Lower lobe of right lung (tissue), 2 donors: ENCODE measurements around the gene CDKN1C. TPM values are rescaled to one million over a fixed set of nuclear protein-coding genes. Genes with fewer than 3 reads are reported as not detected.

Experiments used
- ATAC-seq, 2 donors: fragments of 200-7000 bp; cut with Tn5 transposase; one replicate each; pipeline ENCODE4 v1.9.1; 2020 to 2022; ENCODE audit warnings: mild to moderate bottlenecking in 2 of 2, moderate library complexity in 2 of 2
- DNase-seq: peaks from one replicate; pipeline ENCODE4 v3.0.0-alpha.2; 2020
- H3K27ac ChIP-seq: fragments of 200-600 bp; one replicate; pipeline ENCODE4 v1.8.0; 2022
- H3K27me3 ChIP-seq: fragments of 200-600 bp; one replicate; pipeline ENCODE4 v1.8.0; 2022; ENCODE audit warnings: low read depth
- H3K36me3 ChIP-seq: fragments of 200-600 bp; one replicate; pipeline ENCODE4 v1.8.0; 2022; ENCODE audit warnings: mild to moderate bottlenecking
- H3K4me1 ChIP-seq: fragments of 200-600 bp; one replicate; pipeline ENCODE4 v1.8.0; 2022
- H3K4me3 ChIP-seq: fragments of 200-600 bp; one replicate; pipeline ENCODE4 v1.8.0; 2022; ENCODE audit warnings: mild to moderate bottlenecking
- H3K9me3 ChIP-seq: fragments of 200-600 bp; one replicate; pipeline ENCODE4 v1.8.0; 2022
- CTCF ChIP-seq: fragments of 200-600 bp; IDR thresholded peaks from one replicate; pipeline ENCODE4 v1.8.0; 2022; ENCODE audit warnings: antibody characterized with exemption, mild to moderate bottlenecking
- intact Hi-C: fragments of 100-400 bp; cut with DNase I; formaldehyde crosslinking; loops from one replicate; pipeline ENCODE4 v1.11.0; 2022
- total RNA-seq: library from RNA; stranded (reverse); fragmentation: NEBNext Ultra II Directional; extraction: Animal tissue kit (Norgen Biotek cat#: 25700); gene quantifications from one replicate; pipeline ENCODE4 v1.2.1, GENCODE V29; 2021
- donor health status: DM: no; HTN: yes; CAD: no; lungs with severe emphysema.

The CDKN1C gene
- total RNA-seq, 1 donor from 2014 or later: 39.5 TPM

- peak; percentile 91 for TF ChIP-seq CTCF
- peak overlapping the region; percentile 72 for H3K27ac ChIP-seq
- peak overlapping the region; percentile 56 for H3K4me3 ChIP-seq
- H3K9me3 ChIP-seq: no peaks in the 10 kb centered on the region
- peak; percentile 59 to 68 for ATAC-seq
- H3K27me3 ChIP-seq: no peaks in the 10 kb centered on the region
- H3K4me1 ChIP-seq: peaks cover 37% of the 10 kb centered on the region
- intact Hi-C loops: loop anchor here (5.0 to 10.0 kb wide), 2 partner anchors 360 to 448 kb away; partner anchors contain the start of genes KCNQ1 and TRPM5
- no peaks in the 10 kb centered on the region for H3K36me3 ChIP-seq
- no peak for DNase-seq
Measured at GRCh38 chr11:2892215-2892966, 6.8 kb upstream of the CDKN1C start.

GRCh38 chr11:2891326-2892214, 6.0 kb upstream of the CDKN1C start:
- H3K27me3 ChIP-seq: no peaks in the 10 kb centered on the region
- intact Hi-C loops: loop anchor here (5.0 to 10.0 kb wide), 2 partner anchors 359 to 447 kb away; partner anchors contain the start of genes KCNQ1 and TRPM5
- no peak for TF ChIP-seq CTCF
- H3K4me1 ChIP-seq: peaks cover 38% of the 10 kb centered on the region
- ATAC-seq (no peak), DNase-seq (peak; percentile 77)
- H3K4me3 ChIP-seq: peak overlapping the region; percentile 56
- no peaks in the 10 kb centered on the region for H3K9me3 ChIP-seq
- peak overlapping the region; percentile 72 for H3K27ac ChIP-seq
- no peaks in the 10 kb centered on the region for H3K36me3 ChIP-seq

- Histone ChIP-seq H3K4me3 (no peak overlapping the region), H3K4me1 (peaks cover 42% of the 10 kb centered on the region), H3K27ac (no peak overlapping the region), H3K36me3 (no peaks in the 10 kb centered on the region), H3K9me3 (no peaks in the 10 kb centered on the region), H3K27me3 (no peaks in the 10 kb centered on the region)
- ATAC-seq (peak; percentile 34 to 37), DNase-seq (peak; percentile 81)
- intact Hi-C loops: loop anchor here (5.0 to 10.0 kb wide), 2 partner anchors 358 to 446 kb away; partner anchors contain the start of genes KCNQ1 and TRPM5
- TF ChIP-seq CTCF: no peak
Measured at GRCh38 chr11:2890466-2891294, 5.1 kb upstream of the CDKN1C start.

GRCh38 chr11:2889362-2890273, 4.0 kb upstream of the CDKN1C start:
- no peak overlapping the region for H3K27ac ChIP-seq
- H3K9me3 ChIP-seq: no peaks in the 10 kb centered on the region
- H3K27me3 ChIP-seq: no peaks in the 10 kb centered on the region
- intact Hi-C loops: loop anchor here (5.0 to 10.0 kb wide), 2 partner anchors 357 to 445 kb away; partner anchors contain the start of genes KCNQ1 and TRPM5
- H3K4me3 ChIP-seq: no peak overlapping the region
- no peaks in the 10 kb centered on the region for H3K36me3 ChIP-seq
- TF ChIP-seq CTCF: no peak
- no peak for DNase-seq
- H3K4me1 ChIP-seq: peaks cover 47% of the 10 kb centered on the region
- ATAC-seq: no peak
